Measurements from ENCODE around the gene TGFB1. TPM values are rescaled to one million over a fixed set of nuclear protein-coding genes. Genes with fewer than 3 reads are reported as not detected.

TGFB1 gene
- total and polyA plus RNA-seq, 9 of the 15 experiments (the other 6 are each of a cell fraction or from before 2014, with no cell fraction given) = 0.24 to 159 (median 17.2) TPM

- TF ChIP-seq TRIM25 (IDR thresholded peaks at IDR 0.05; ENCODE audit: borderline replicate concordance) (0 out of 2 replicates have a peak, but pooled peaks have one; percentile 29), ZBTB7A (IDR thresholded peaks at IDR 0.05; ENCODE audit: borderline replicate concordance, control insufficient read depth, low read depth, low read length) (peak; percentile 92), HNRNPLL (IDR thresholded peaks at IDR 0.05; ENCODE audit: low read depth, low read length, poor library complexity, severe bottlenecking) (no peak), ZNF707 (CRISPR knock-in tag; conservative IDR thresholded peaks at IDR 0.05) (no peak), ELF2 (CRISPR knock-in tag; IDR thresholded peaks at IDR 0.05) (peak; percentile 57), RAD21 (CRISPR knock-in tag; conservative IDR thresholded peaks at IDR 0.05 in 1 of 2, IDR thresholded peaks at IDR 0.05 in 1 of 2) (peak; percentile 30 to 43; a peak in 3 of 4 replicates), ZNF197 (CRISPR knock-in tag; IDR thresholded peaks at IDR 0.05; ENCODE audit: low read depth) (no peak), HEY1 (CRISPR knock-in tag; IDR thresholded peaks at IDR 0.05; ENCODE audit: borderline replicate concordance) (no peak), ZNF699 (CRISPR knock-in tag; IDR thresholded peaks at IDR 0.05; ENCODE audit: insufficient replicate concordance) (no peak), NCOA2 (IDR thresholded peaks at IDR 0.05; ENCODE audit: partially characterized antibody in 2 of 2) (no peak), JUN (IDR thresholded peaks at IDR 0.05; ENCODE audit: borderline replicate concordance, low read depth, low read length) (no peak), JUN (CRISPR knock-in tag; IDR thresholded peaks at IDR 0.05; ENCODE audit: borderline replicate concordance) (0 out of 2 replicates have a peak, but pooled peaks have one; percentile 66), SPI1 (IDR thresholded peaks at IDR 0.05; ENCODE audit: borderline replicate concordance, low read depth, low read length) (no peak), SLC30A9 (CRISPR knock-in tag; IDR thresholded peaks at IDR 0.05) (no peak), CHCHD3 (CRISPR knock-in tag; IDR thresholded peaks at IDR 0.05) (no peak), ZNF184 (CRISPR knock-in tag; IDR thresholded peaks at IDR 0.05) (no peak), MBD2 (IDR thresholded peaks at IDR 0.05; ENCODE audit: borderline replicate concordance, low read depth) (0 out of 2 replicates have a peak, but pooled peaks have one; percentile 16), RBM22 (IDR thresholded peaks at IDR 0.05; ENCODE audit: low read depth, low read length, poor library complexity, severe bottlenecking) (peak; percentile 57), ZC3H8 (IDR thresholded peaks at IDR 0.05) (no peak), FIP1L1 (IDR thresholded peaks at IDR 0.05; ENCODE audit: low read depth, low read length, poor library complexity, severe bottlenecking) (peak; percentile 53), ZBTB12 (CRISPR knock-in tag; IDR thresholded peaks at IDR 0.05) (no peak), FOXP4 (CRISPR knock-in tag; IDR thresholded peaks at IDR 0.05; ENCODE audit: borderline replicate concordance) (0 out of 2 replicates have a peak, but pooled peaks have one; percentile 79), RB1 (IDR thresholded peaks at IDR 0.05; ENCODE audit: low read depth) (peak; percentile 10; the same call in 1 of the 2 replicates)
These were observed 885 bp downstream of the TGFB1 start (continued) for GRCh38 chr19:41352609-41353465.
